ENCODE data around the gene LTK.

DNA sequence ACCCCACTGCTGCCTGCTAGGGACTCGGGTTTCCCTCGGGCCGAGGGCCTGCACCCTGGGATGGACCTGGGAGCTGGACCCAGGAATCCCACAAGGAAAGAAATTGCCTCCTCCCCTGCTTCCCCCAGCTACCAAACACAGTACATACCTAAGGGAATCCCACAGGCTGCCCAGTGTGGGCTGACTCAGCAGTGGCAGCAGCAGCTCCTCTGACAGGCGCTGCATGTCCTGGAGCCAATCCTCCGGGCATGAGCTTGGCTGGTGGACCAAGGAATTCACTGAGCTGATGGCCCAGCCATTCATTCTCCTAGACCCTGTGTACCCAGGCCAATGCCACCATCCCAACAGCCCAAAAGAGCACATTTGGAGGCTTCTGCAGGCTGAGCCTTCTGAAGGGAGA, 9.5 kb upstream of the LTK start:
- TF ChIP-seq EZH2phosphoT487 (IDR thresholded peaks at IDR 0.05; ENCODE audit: low read length) (no peak), EZH2 (optimal IDR thresholded peaks at IDR 0.05; ENCODE audit: low read depth, low read length) (no peak)
- TF ChIP-seq, protein P1, sequence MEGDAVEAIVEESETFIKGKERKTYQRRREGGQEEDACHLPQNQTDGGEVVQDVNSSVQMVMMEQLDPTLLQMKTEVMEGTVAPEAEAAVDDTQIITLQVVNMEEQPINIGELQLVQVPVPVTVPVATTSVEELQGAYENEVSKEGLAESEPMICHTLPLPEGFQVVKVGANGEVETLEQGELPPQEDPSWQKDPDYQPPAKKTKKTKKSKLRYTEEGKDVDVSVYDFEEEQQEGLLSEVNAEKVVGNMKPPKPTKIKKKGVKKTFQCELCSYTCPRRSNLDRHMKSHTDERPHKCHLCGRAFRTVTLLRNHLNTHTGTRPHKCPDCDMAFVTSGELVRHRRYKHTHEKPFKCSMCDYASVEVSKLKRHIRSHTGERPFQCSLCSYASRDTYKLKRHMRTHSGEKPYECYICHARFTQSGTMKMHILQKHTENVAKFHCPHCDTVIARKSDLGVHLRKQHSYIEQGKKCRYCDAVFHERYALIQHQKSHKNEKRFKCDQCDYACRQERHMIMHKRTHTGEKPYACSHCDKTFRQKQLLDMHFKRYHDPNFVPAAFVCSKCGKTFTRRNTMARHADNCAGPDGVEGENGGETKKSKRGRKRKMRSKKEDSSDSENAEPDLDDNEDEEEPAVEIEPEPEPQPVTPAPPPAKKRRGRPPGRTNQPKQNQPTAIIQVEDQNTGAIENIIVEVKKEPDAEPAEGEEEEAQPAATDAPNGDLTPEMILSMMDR (IDR thresholded peaks at IDR 0.05; ENCODE audit: low read length) = no peak

Data from MM.1S (cell line).